Skin epidermis (tissue), 12 donors: ENCODE data around the gene SLC22A23.

Experiments used
- H3K27ac ChIP-seq, 21 experiments: fragments of 200-600 bp; sonication (generic) in 11 of 21; one replicate each; pipeline ENCODE4 v1.5.0; 2020; ENCODE audit warnings: mild to moderate bottlenecking in 3 of 21, inconsistent platforms in 2 of 21, moderate library complexity in 2 of 21
- H3K4me3 ChIP-seq, 7 experiments: fragments of 200-600 bp; sonication (generic) in 2 of 7; one replicate each; pipeline ENCODE4 v1.5.0; 2020; ENCODE audit warnings: inconsistent platforms in 2 of 7, mild to moderate bottlenecking in 2 of 7, moderate library complexity in 1 of 7

Gene SLC22A23

GRCh38 chr6:3349388-3350251, 107.2 kb downstream of the SLC22A23 start:
- no peak overlapping the region for H3K4me3 ChIP-seq
- H3K27ac ChIP-seq, result peak overlapping the region in 2 of 21 experiments; percentile 37 to 44

DNA sequence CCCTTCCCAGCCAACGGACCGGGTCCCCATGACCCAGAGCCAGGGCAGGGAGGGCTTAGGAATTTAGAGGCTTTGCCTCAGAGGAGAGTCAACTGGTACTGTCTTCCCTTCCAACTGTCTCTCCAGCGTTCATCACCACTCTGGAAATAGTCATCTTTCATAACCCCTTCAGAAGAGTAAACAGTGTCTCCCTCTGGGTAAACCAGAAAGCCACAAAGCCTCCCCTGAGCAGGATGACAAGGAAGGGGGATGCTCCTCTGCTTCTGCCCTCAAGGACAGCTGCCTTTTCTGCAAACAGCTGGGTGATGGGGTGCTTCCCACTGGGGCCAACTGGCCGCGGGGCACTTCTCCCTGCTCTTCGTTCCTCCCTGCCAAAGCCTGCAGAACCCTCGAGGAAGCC, 108.0 kb downstream of the SLC22A23 start:
- H3K4me3 ChIP-seq, result no peak overlapping the region
- H3K27ac ChIP-seq, result no peak overlapping the region

- Histone ChIP-seq H3K27ac (no peak overlapping the region), H3K4me3 (no peak overlapping the region)
Observed at GRCh38 chr6:3347826-3348225, 109.0 kb downstream of the SLC22A23 start.

DNA sequence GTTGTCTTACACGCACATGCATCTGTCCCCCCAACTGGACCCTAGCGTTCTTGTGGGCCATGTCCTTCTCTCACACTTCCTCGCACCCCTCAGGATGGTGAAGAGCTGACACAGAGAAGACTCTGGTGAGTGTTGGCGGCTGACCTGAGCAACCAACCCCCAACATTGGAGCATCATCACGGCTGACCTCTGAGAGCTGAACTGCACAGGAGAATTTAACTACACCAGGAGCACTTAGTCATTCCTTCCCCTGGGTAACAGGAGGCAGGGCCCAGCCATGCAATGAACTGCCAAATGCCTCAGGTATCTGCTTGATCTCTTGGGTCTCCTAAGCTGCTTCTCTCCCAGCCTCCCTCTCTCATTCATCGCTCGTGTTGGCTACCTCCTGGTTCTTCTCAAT, 109.6 kb downstream of the SLC22A23 start:
- no peak overlapping the region for H3K27ac ChIP-seq
- no peak overlapping the region for H3K4me3 ChIP-seq

- Histone ChIP-seq H3K27ac (no peak overlapping the region), H3K4me3 (no peak overlapping the region)
Observed at GRCh38 chr6:3346476-3346875, 110.4 kb downstream of the SLC22A23 start.

DNA sequence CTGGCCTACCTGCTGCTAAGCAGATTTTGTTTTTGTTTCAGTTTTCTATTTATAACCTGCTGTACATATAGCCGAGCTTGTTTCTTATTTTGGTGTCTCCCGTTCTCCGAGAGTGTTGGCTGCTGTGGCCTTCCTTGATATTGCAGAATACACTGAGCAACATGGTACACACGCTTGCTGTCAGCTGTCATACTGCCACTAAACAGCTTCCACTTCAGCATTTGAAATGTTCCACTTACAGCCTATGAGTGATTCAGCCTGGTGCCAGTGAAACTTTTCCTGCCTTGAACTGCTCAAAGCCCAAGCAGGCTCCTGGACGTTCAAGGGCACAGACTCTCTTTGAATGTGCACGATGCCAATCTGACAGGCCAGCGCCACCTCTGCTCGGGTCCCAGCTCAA, 111.0 kb downstream of the SLC22A23 start:
- no peak overlapping the region for H3K4me3 ChIP-seq
- no peak overlapping the region for H3K27ac ChIP-seq

- Histone ChIP-seq H3K4me3 (no peak overlapping the region), H3K27ac (no peak overlapping the region)
Observed at GRCh38 chr6:3343089-3343883, 113.6 kb downstream of the SLC22A23 start.

- H3K4me3 ChIP-seq, result no peak overlapping the region
Observed at GRCh38 chr6:3341467-3341866, 115.4 kb downstream of the SLC22A23 start.

DNA sequence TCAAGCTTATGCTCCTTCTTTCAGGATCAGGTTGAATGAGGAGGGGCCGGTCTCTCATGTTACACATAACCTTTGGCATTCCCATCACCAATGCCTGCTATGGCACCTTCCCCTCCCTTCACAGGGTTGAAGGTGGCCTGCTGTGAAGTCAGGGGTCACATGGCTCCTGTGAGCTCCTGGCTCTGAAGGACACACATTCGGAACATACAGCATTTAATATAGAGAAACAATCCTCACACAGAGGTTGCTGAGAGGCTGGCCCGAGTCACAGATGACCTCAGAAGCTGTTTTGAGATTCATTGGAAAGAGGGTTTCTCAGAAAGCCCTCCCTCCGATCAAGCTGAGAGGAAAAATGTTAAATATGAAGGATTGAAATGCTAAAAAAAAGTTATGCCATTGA, 116.0 kb downstream of the SLC22A23 start:
- no peak overlapping the region for H3K4me3 ChIP-seq
- peak overlapping the region in 12 of 21 experiments; percentile 18 to 79 (median 66) for H3K27ac ChIP-seq

More at GRCh38 chr6:3341467-3341866, 115.4 kb downstream of the SLC22A23 start:
- peak overlapping the region in 10 of 21 experiments; percentile 27 to 79 (median 68) for H3K27ac ChIP-seq

DNA sequence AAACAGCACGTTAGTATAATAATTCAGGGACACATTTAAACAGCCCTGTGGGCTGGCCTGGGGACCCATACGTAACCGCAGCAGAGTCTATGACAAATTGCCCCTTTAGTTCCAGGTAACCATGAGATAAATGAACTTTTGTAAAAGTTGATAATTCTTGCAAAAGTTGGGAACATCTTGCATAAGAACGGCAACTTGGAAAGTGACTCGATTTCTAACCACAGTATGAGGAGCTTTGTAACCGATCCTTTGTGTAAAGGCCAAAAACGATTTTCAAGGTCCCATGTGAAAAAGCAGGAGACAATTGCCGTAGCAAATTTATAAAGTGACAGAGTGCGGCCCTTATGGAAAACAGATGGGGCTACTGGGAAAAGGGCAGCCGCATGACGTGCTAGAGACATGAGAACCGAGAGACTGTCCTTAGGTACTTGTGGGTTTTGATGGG, 116.5 kb downstream of the SLC22A23 start:
- H3K27ac ChIP-seq, result peak overlapping the region in 10 of 21 experiments; percentile 30 to 79 (median 66)

DNA sequence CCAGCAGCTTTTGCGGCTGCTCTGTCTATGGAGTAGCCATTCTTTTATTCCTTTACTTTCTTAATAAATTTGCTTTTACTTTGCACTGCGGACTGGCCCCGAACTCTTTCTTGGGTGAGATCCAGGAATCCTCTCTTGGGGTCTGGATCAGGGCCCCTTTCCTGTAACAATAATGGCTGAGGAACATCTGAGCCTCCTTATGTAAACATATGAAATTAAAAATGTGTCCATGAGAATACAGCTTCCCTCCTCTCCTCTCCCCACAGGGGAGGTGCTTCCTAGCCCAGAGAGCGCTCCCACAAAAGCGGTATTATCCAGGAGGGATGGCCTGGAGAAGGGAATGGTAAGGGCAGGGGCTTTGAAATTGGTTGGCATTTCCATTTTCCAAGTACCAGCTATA, 117.0 kb downstream of the SLC22A23 start:
- peak overlapping the region in 5 of 21 experiments; percentile 30 to 71 (median 66) for H3K27ac ChIP-seq
- no peak overlapping the region for H3K4me3 ChIP-seq

More for the DNA sequence above, 116.5 kb downstream of the SLC22A23 start:
- no peak overlapping the region for H3K4me3 ChIP-seq

- Histone ChIP-seq H3K27ac (peak overlapping the region in 3 of 21 experiments; percentile 8 to 31 (median 15)), H3K4me3 (no peak overlapping the region)
Observed at GRCh38 chr6:3337521-3338350, 119.1 kb downstream of the SLC22A23 start.

DNA sequence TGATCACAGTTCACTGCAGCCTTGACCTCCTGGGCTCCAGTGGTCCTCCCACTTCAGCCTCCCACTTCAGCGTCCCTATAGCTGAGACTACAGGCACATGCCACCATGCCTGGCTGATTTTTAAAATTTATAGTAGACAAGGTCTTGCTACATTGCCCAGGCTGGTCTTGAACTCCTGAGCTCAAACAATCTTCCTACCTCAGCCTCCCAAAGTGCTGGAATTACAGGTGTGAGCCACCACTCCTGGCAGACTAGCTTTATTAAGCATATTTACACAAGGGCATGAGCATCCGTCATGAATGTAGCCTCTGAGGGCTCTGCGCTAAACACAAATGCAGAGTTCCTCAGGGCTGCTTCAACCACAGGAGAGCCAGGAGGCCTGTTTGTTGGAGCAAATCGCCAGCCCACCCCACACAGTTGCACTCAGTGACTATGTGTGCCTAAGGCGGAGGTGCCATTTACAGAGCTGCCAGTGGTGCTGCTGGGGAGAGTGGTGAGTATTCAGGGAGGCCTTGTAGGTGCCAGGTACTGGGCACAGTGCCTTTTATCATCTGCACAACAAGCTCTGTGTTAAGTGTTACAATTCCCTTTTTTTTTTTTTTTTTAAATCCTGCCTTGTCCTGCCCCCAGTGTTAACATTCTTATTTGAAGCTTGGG, 119.9 kb downstream of the SLC22A23 start:
- H3K4me3 ChIP-seq, result no peak overlapping the region
- peak overlapping the region in 1 of 21 experiments; percentile 8 for H3K27ac ChIP-seq

DNA sequence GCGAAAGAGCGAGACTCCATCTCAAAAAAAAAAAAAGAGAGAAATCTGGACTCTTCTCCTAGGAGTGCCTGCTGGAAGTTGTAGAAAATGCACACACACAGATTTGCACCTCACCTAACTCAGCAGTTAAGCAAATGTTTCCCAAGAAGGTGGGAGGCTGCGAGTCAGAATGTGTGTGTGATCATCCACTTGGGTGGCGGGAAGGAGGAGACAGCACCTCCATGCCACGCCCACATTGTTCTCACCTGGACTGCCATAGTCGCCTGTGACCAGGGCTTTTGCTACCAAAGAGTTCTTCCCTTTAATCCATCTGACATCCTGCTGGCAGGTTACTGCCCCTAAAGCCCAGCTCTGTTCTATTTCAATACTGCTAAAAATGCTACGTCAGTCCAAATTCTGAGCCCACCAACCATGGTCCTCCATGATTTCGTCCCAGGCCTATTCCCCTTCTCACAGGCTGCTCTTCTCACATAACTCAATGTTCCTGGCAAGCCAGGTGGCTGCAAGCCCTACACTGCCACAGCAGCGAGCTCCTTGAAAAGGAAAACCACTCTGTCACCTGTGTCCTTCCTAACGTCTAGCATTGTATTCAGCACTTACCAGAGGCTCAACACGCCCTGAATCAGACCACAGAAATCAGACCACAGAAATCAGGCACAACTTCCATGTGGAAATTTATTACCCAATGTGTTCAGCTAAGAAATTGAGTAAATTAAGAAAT, 120.6 kb downstream of the SLC22A23 start:
- no peak overlapping the region for H3K4me3 ChIP-seq
- H3K27ac ChIP-seq, result no peak overlapping the region

- Histone ChIP-seq H3K4me3 (no peak overlapping the region), H3K27ac (no peak overlapping the region)
Observed at GRCh38 chr6:3335169-3335568, 121.7 kb downstream of the SLC22A23 start.

- no peak overlapping the region for H3K4me3 ChIP-seq
- H3K27ac ChIP-seq, result no peak overlapping the region
Observed at GRCh38 chr6:3334555-3334954, 122.3 kb downstream of the SLC22A23 start.

GRCh38 chr6:3333263-3333662, 123.6 kb downstream of the SLC22A23 start:
- H3K4me3 ChIP-seq, result no peak overlapping the region
- no peak overlapping the region for H3K27ac ChIP-seq

DNA sequence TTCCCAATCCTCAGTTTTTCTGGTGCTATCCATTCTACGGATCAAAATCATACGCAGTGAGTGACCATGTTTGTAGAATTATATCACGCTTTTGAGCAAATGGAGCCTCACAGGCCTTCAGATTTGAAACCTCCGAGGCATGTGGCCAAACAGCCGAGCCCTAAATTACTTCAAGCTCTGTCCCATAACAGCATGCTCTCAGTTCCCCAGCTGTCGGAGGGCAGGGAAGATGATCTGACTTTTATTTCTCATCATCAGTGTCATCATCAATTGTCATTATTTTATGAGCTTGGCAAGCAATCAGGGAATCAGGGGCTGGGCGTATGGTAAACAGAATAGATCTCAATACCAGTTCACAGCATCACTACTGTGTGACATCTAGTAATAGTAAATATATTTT, 124.9 kb downstream of the SLC22A23 start:
- no peak overlapping the region for H3K27ac ChIP-seq
- H3K4me3 ChIP-seq, result no peak overlapping the region

DNA sequence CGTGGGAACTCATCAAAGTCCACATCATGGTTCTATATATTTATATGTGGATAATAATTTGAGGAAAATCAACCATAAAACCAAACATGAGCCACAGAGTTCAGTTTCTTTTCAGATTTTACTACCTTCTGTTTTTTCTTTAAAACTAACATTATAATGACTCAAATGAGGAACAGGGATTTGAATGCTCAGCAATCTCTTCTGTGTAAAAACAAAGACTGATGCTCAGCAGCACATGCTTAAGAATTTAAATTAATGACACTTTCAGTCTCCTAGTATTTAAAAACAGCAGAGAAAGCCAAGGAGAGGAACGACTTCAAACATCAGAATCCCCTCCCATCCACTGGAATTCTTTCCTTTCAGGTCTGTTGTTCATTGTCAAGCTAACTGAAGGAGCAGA, 125.4 kb downstream of the SLC22A23 start:
- Histone ChIP-seq H3K27ac (no peak overlapping the region), H3K4me3 (no peak overlapping the region)
